ENCODE measurements around the gene KNG1. TPM values are rescaled to one million over a fixed set of nuclear protein-coding genes. Genes with fewer than 3 reads are reported as not detected.

Gene KNG1
- total and polyA plus RNA-seq, 10 of the 15 experiments (the other 5 are each of a cell fraction or from before 2014, with no cell fraction given) = 0.21 TPM; not detected in 9

DNA sequence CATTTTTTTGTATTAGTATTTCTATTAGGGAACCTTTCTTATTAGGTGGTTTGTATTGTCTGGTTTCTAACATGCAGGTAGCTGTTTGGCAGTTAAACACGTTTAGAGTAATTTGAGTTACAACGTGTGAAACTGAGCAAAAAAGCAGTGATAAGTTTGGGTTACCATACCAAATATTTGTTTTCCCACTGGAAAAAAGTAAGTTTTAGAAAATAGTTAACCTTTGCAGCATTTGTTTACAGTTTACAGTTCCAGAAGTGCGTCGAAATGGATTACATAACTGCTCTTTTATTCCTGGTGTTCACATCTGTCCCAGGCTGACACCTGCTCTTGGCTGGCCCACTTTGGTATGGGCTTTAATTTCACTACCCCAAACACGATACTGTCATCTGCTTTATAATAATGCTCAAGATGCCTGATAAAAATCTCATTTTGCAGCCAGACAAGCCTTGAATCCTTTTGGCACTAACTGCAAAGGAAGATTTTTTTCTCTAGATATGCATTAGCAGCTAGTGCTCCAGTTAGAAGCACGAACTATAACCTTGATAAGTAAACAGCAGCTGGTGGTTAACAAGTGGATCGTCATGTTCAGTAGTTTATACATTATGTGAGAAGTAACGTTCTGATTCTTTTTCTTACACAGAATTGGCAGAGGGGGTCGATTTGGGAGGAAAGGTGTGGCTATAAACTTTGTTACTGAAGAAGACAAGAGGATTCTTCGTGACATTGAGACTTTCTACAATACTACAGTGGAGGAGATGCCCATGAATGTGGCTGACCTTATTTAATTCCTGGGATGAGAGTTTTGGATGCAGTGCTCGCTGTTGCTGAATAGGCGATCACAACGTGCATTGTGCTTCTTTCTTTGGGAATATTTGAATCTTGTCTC lies 71.6 kb downstream of the KNG1 start:
- no peaks in the 10 kb centered on the region for H3K4me1 ChIP-seq (ENCODE audit: control insufficient read depth, insufficient read depth, low read length)
- H3K27ac ChIP-seq (ENCODE audit: control insufficient read depth, insufficient read depth) = no peak overlapping the region
- H2AFZ ChIP-seq (ENCODE audit: control insufficient read depth, low read depth, low read length) = no peak overlapping the region
- in situ Hi-C loops (cut with MboI) (loop anchor here (25.0 kb wide), 1 partner anchor 851 kb away; the partner anchor contains the start of gene TRA2B), intact Hi-C loops (cut with micrococcal nuclease; ENCODE audit: unreplicated experiment) (loop anchor here (10.0 kb wide), 1 partner anchor 236 kb away; no protein-coding TSS in a partner anchor)
- no peak overlapping the region for H3K9ac ChIP-seq (ENCODE audit: control insufficient read depth, insufficient read depth, low read length)
- DNase-seq (ENCODE audit: low read depth, low spot score) = no peak
- TF ChIP-seq POLR2AphosphoS5 (IDR thresholded peaks at IDR 0.05; ENCODE audit: low read length) (peak; percentile 54; the same call in 1 of the 2 replicates), ZBED1 (IDR thresholded peaks at IDR 0.05; ENCODE audit: borderline replicate concordance) (0 out of 2 replicates have a peak, but pooled peaks have one; percentile 27)
- TF ChIP-seq, protein P1, sequence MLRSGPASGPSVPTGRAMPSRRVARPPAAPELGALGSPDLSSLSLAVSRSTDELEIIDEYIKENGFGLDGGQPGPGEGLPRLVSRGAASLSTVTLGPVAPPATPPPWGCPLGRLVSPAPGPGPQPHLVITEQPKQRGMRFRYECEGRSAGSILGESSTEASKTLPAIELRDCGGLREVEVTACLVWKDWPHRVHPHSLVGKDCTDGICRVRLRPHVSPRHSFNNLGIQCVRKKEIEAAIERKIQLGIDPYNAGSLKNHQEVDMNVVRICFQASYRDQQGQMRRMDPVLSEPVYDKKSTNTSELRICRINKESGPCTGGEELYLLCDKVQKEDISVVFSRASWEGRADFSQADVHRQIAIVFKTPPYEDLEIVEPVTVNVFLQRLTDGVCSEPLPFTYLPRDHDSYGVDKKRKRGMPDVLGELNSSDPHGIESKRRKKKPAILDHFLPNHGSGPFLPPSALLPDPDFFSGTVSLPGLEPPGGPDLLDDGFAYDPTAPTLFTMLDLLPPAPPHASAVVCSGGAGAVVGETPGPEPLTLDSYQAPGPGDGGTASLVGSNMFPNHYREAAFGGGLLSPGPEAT (IDR thresholded peaks at IDR 0.05; ENCODE audit: low read depth) = no peak
- H3K4me3 ChIP-seq = peak overlapping the region; percentile 78; the same call in 1 of the 2 replicates
- POLR2A ChIA-PET = interaction anchor here (0.6 to 1.4 kb wide), 4 partner anchors 10 to 277 kb away, joined by 3 to 5 read pairs (median 4); partner anchors contain the start of gene RFC4
- no peak for FAIRE-seq
- SMC1A ChIA-PET (ENCODE audit: uncharacterized antibody, unreplicated experiment) = interaction anchor here (1.0 to 2.2 kb wide), 3 partner anchors 9 to 17 kb away, joined by 4 to 7 read pairs (median 6); no protein-coding TSS in a partner anchor
- no TSS peak for BruUV-seq (replicated peaks)
- 22% methylated on average over 13 of the region's 13 CpGs for WGBS (ENCODE audit: insufficient coverage, insufficient replicate concordance, low lambda C conversion rate, missing lambda C conversion rate)
- no peaks in the 10 kb centered on the region for H3K27me3 ChIP-seq (replicated peaks in 1 of 2; ENCODE audit: control insufficient read depth in 2 of 2, insufficient read depth in 2 of 2, low read length in 1 of 2)
- H4K20me1 ChIP-seq (ENCODE audit: control insufficient read depth, insufficient read depth) = peaks cover 22% of the 10 kb centered on the region; the same call in 1 of the 2 replicates
- CTCF ChIA-PET = no interaction called here
- H3K9me3 ChIP-seq (replicated peaks; ENCODE audit: control insufficient read depth, insufficient read depth, low read length) = no peaks in the 10 kb centered on the region; the same call in 1 of the 3 replicates
- peaks cover 21 to 55% of the 10 kb centered on the region in 2 experiments for H3K36me3 ChIP-seq (ENCODE audit: control insufficient read depth in 2 of 2, insufficient read depth in 2 of 2, low read length in 1 of 2)
- RAD21 ChIA-PET (ENCODE audit: unreplicated experiment) = interaction anchor here (0.5 kb wide), 1 partner anchor 857 kb away, joined by 3 read pairs; no protein-coding TSS in a partner anchor
- peak overlapping the region; percentile 64 for H3K4me2 ChIP-seq (ENCODE audit: control insufficient read depth, insufficient read depth)
- H3K79me2 ChIP-seq (ENCODE audit: control insufficient read depth, insufficient read depth, low read length) = peaks cover 53% of the 10 kb centered on the region
- no peak; the same call in 2 of the 3 replicates for ATAC-seq

All from GM12878 (cell line).